Aorta (tissue), 5 donors: ENCODE measurements around the gene SULT4A1. TPM values are rescaled to one million over a fixed set of nuclear protein-coding genes. Genes with fewer than 3 reads are reported as not detected.
A peak's percentile ranks its signal among the peaks of the same experiment; 100 is the strongest.

Source experiments
- ATAC-seq: fragments of 200-7000 bp; cut with Tn5 transposase; one replicate; pipeline ENCODE4 v1.9.1; 2022; ENCODE audit warnings: moderate library complexity; ENCODE audit not compliant: low FRiP score
- DNase-seq, 2 donors: peaks; one replicate each; pipeline ENCODE4 v3.0.0-alpha.2; 2020
- H3K27ac ChIP-seq, 2 donors: one replicate each; pipeline ENCODE4 v1.5.1; 2013; ENCODE audit warnings: low read length in 2 of 2, mild to moderate bottlenecking in 2 of 2, moderate library complexity in 2 of 2, control low read depth in 1 of 2, inconsistent platforms in 1 of 2, low read depth in 1 of 2
- H3K27me3 ChIP-seq, 2 donors: one replicate each; pipeline ENCODE4 v1.6.1; 2013; ENCODE audit warnings: control low read depth in 1 of 2, low read length in 1 of 2, mild to moderate bottlenecking in 1 of 2, moderate library complexity in 1 of 2; ENCODE audit not compliant: insufficient read depth in 2 of 2, control insufficient read depth in 1 of 2
- H3K36me3 ChIP-seq, 2 donors: one replicate each; pipeline ENCODE4 v1.6.1; 2013; ENCODE audit warnings: control low read depth in 1 of 2, low read length in 1 of 2, mild to moderate bottlenecking in 1 of 2; ENCODE audit not compliant: insufficient read depth in 2 of 2, control insufficient read depth in 1 of 2
- H3K4me1 ChIP-seq, 2 donors: one replicate each; pipeline ENCODE4 v1.6.1; 2013; ENCODE audit warnings: low read length in 2 of 2, control low read depth in 1 of 2, mild to moderate bottlenecking in 1 of 2, moderate library complexity in 1 of 2; ENCODE audit not compliant: insufficient read depth in 2 of 2, control insufficient read depth in 1 of 2
- H3K4me3 ChIP-seq, 2 donors: one replicate each; pipeline ENCODE4 v1.5.1; 2013; ENCODE audit warnings: low read length in 2 of 2, control low read depth in 1 of 2, mild to moderate bottlenecking in 1 of 2
- H3K9me3 ChIP-seq: one replicate; pipeline ENCODE4 v1.6.1; 2013; ENCODE audit warnings: mild to moderate bottlenecking, low read length; ENCODE audit not compliant: control insufficient read depth
- WGBS, 2 donors: extraction: QIAGEN DNeasy Blood & Tissue Kit; methylation state at CpG; one replicate each; pipeline ENCODE4 v1.1.7; 2013; 5-methylcytosine and 5-hydroxymethylcytosine counted together
- intact Hi-C, 2 donors: fragments of 100-400 bp; cut with DNase I; formaldehyde crosslinking; loops; one replicate each; pipeline versions ENCODE4 v1.14.2 to v1.15.0; 2022
- polyA plus RNA-seq, 2 donors: library from polyadenylated mRNA; stranded (reverse); fragments of 200-250 nt; gene quantifications; one replicate each; pipeline ENCODE4 v1.2.3, GENCODE V29; 2013
- total RNA-seq, 2 donors: library from RNA; stranded (reverse); fragmentation: NEBNext Ultra II Directional; extraction: Animal tissue kit (Norgen Biotek cat#: 25700); gene quantifications; one replicate each; pipeline ENCODE4 v1.2.1, GENCODE V29; 2021
- donor health status: healthy with polysubstance abuse.
- donor health status: Bipolar disorder and iron deficiency.
- donor health status: DM: no; HTN: no; CAD: no.
- donor health status: DM: no; HTN: no; CAD: no.
- donor health status: DM: yes; HTN: yes; CAD: no.

Gene SULT4A1
- total and polyA plus RNA-seq, 4 donors, result 2.6 TPM; not detected in 3

DNA sequence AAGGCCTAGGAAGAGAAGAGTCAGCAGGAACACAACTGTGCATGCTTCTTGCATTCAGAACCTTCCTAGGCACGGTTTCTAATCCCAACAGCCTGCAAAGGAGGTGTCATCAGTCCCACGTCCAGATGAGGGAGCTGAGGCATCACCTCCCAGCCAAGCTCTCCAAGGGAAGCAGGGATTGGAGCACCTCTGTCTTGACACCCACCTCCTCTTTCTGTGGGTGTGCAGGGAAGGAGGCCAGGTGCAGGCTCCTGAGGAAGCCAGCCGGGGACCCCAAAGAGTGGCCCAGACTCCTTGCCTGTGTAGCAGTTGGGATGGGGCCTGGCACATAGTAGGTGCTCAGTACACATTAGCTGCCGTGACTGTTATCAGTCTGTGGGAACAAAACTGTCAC, 27.5 kb upstream of the SULT4A1 start:
- ATAC-seq, result no peak
- Histone ChIP-seq H3K36me3 (no peaks in the 10 kb centered on the region), H3K4me1 (no peaks in the 10 kb centered on the region), H3K9me3 (no peaks in the 10 kb centered on the region), H3K27me3 (no peaks in the 10 kb centered on the region), H3K27ac (no peak overlapping the region), H3K4me3 (no peak overlapping the region)
- WGBS, 2 donors, result 46 to 49% methylated on average over 4 of the region's 4 CpGs
- DNase-seq, result peak; percentile 5 to 17
- intact Hi-C loops, result no loop called here

DNA sequence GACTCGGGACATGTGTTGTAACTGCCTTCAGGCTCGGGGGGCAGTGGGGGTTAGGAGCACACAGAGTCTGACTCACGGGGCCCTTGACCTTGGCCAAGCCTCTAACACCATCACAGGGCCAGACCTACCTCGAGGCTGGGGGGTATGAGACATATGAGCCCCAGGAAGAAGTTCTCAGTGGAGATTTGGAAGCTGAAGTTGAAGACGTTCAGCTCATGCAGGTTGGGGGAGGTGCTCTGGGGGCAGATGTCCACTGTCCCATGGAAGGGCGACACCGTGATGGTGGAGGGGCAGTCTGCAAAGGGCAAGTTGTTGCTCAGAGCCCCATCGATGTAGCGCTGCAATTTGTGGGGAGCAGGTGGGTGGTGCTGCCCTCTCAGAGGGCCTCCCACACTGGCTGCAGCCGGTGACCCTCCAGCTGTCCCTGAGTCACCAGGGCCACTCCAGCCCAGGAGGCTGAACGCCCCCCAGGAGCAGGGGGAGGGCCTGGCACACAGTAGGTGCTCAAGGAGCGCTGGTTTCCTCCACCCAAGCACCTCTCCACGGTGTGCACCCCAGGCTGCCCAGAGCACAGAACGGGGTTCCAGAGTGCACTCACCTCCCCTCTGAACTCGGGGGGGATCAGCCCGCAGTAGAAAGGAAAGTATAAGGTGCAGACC, 27.0 kb upstream of the SULT4A1 start:
- WGBS, 2 donors, result 77% methylated on average over 16 of the region's 16 CpGs
- H3K4me1 ChIP-seq, result no peaks in the 10 kb centered on the region
- ATAC-seq (no peak), DNase-seq (peak; percentile 28 to 37)
- H3K9me3 ChIP-seq, result no peaks in the 10 kb centered on the region
- H3K4me3 ChIP-seq, result no peak overlapping the region
- intact Hi-C loops, result no loop called here
- H3K36me3 ChIP-seq, result no peaks in the 10 kb centered on the region
- no peaks in the 10 kb centered on the region for H3K27me3 ChIP-seq
- H3K27ac ChIP-seq, result no peak overlapping the region

GRCh38 chr22:43888740-43889139, 26.4 kb upstream of the SULT4A1 start:
- Histone ChIP-seq H3K4me1 (no peaks in the 10 kb centered on the region), H3K4me3 (no peak overlapping the region), H3K36me3 (no peaks in the 10 kb centered on the region), H3K9me3 (no peaks in the 10 kb centered on the region), H3K27me3 (no peaks in the 10 kb centered on the region), H3K27ac (no peak overlapping the region)
- 73 to 76% methylated on average over 4 of the region's 4 CpGs for WGBS, 2 donors
- intact Hi-C loops, result no loop called here
- no peak for ATAC-seq
- DNase-seq, result peak; percentile 11 to 25

DNA sequence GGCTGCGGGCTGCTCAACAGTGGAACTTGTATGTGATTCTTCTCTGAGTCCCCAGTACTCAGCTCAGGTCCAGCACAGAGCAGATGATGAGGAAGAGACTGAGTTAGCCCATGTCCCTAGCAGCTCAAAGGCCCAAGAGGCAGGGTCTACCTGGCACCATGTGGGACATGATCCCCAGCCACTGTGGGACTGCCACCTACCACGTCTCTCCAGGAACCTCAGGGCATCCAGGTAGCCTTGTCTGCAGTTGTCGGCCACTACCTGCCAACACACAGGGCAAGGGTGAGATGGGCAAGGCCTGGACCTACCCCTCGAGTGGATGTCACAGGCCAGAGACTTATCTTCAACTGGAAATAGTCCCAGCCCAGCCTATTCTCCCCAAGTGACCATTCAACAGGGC, 25.1 kb upstream of the SULT4A1 start:
- no peaks in the 10 kb centered on the region for H3K9me3 ChIP-seq
- no peak overlapping the region for H3K27ac ChIP-seq
- no peaks in the 10 kb centered on the region for H3K27me3 ChIP-seq
- H3K4me1 ChIP-seq, result no peaks in the 10 kb centered on the region
- intact Hi-C loops, result no loop called here
- no peak overlapping the region for H3K4me3 ChIP-seq
- peak; percentile 16 to 38 for DNase-seq
- no peaks in the 10 kb centered on the region for H3K36me3 ChIP-seq
- ATAC-seq, result no peak
- WGBS, 2 donors, result 71 to 78% methylated on average over 4 of the region's 4 CpGs

GRCh38 chr22:43886231-43886630, 23.9 kb upstream of the SULT4A1 start:
- intact Hi-C loops, result no loop called here
- no peaks in the 10 kb centered on the region for H3K9me3 ChIP-seq
- no peak overlapping the region for H3K27ac ChIP-seq
- H3K4me1 ChIP-seq, result no peaks in the 10 kb centered on the region
- no peaks in the 10 kb centered on the region for H3K36me3 ChIP-seq
- WGBS, 2 donors, result 71 to 76% methylated on average over 8 of the region's 8 CpGs
- no peak overlapping the region for H3K4me3 ChIP-seq
- H3K27me3 ChIP-seq, result no peaks in the 10 kb centered on the region
- ATAC-seq (no peak), DNase-seq (peak; percentile 18 to 26)

DNA sequence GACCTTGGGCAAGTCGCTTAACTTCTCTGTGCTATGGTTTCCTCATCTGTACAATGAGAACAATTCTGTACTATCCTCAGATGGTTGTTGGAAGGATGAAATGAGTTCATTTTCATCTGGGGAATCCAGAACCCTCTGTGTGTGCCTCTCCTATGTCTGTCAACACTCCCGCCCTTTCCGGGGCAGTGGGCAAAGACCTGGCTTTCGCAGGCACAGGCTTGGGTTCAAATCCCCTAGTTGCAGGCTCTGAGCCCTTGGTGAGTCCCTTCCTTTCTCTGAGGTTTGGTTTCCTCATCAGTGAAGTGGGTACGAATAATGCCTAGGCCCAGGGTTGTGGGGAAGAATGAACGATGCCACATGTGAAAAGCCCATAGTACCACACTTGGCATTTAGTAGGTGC, 23.5 kb upstream of the SULT4A1 start:
- WGBS, 2 donors, result 88 to 92% methylated on average over 6 of the region's 6 CpGs
- Histone ChIP-seq H3K4me3 (no peak overlapping the region), H3K9me3 (no peaks in the 10 kb centered on the region), H3K27ac (no peak overlapping the region), H3K4me1 (no peaks in the 10 kb centered on the region), H3K36me3 (no peaks in the 10 kb centered on the region), H3K27me3 (no peaks in the 10 kb centered on the region)
- intact Hi-C loops, result no loop called here
- no peak for ATAC-seq
- peak in 1 of 2 donors; percentile 17 for DNase-seq

- H3K4me1 ChIP-seq, result no peaks in the 10 kb centered on the region
- H3K36me3 ChIP-seq, result no peaks in the 10 kb centered on the region
- 70 to 72% methylated on average over 7 of the region's 7 CpGs for WGBS, 2 donors
- H3K27ac ChIP-seq, result no peak overlapping the region
- H3K4me3 ChIP-seq, result no peak overlapping the region
- intact Hi-C loops, result no loop called here
- ATAC-seq (no peak), DNase-seq (peak in 1 of 2 donors; percentile 28)
- no peaks in the 10 kb centered on the region for H3K27me3 ChIP-seq
- no peaks in the 10 kb centered on the region for H3K9me3 ChIP-seq
Observed at GRCh38 chr22:43885319-43885671, 23.0 kb upstream of the SULT4A1 start.

DNA sequence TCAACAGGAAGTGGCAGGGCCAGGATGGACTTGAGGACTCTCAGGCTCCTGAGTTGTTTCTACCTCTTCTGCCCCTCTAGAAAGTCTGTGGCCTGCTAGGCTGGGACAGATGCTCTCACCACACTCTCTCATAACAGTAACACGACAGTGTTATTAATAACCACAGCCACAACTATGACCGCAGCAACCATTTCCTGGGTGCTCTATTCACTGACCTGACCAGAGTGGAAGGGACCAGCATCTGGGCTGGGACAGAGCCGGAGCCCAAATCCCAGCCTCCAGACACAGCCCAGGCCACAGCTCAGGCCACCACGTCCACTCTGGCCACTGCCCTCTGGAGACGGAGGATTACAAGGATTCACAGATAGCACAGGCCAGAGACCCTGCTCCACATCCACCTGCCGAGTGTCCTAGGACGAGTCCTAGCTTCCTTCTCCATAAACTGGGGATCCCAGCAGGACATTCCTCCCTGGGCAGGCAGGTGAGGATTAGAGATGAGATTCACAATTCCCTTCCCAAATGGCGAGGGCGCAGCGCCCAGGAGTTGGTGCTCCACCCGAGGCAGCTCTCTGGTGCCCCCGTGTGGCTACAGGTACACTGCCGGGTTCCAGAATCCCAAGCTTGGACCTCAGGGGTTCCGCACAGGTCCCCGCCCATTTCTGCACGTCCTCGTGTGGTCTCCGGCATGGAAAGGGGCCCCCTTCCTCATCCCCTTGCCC, 22.4 kb upstream of the SULT4A1 start:
- H3K9me3 ChIP-seq, result no peaks in the 10 kb centered on the region
- no peaks in the 10 kb centered on the region for H3K4me1 ChIP-seq
- no peaks in the 10 kb centered on the region for H3K27me3 ChIP-seq
- no peak overlapping the region for H3K27ac ChIP-seq
- WGBS, 2 donors, result 18 to 27% methylated on average over 18 of the region's 18 CpGs
- DNase-seq, result peak; percentile 67 to 82
- no peaks in the 10 kb centered on the region for H3K36me3 ChIP-seq
- no peak for ATAC-seq
- no peak overlapping the region for H3K4me3 ChIP-seq
- intact Hi-C loops, result no loop called here
